NCI-H345 (cell line): ENCODE measurements around the gene PNMA5.

Source experiments
- DNase-seq: peaks from one replicate; lab custom pipeline; 2025; lab: John Stamatoyannopoulos, UW

The PNMA5 gene

DNA sequence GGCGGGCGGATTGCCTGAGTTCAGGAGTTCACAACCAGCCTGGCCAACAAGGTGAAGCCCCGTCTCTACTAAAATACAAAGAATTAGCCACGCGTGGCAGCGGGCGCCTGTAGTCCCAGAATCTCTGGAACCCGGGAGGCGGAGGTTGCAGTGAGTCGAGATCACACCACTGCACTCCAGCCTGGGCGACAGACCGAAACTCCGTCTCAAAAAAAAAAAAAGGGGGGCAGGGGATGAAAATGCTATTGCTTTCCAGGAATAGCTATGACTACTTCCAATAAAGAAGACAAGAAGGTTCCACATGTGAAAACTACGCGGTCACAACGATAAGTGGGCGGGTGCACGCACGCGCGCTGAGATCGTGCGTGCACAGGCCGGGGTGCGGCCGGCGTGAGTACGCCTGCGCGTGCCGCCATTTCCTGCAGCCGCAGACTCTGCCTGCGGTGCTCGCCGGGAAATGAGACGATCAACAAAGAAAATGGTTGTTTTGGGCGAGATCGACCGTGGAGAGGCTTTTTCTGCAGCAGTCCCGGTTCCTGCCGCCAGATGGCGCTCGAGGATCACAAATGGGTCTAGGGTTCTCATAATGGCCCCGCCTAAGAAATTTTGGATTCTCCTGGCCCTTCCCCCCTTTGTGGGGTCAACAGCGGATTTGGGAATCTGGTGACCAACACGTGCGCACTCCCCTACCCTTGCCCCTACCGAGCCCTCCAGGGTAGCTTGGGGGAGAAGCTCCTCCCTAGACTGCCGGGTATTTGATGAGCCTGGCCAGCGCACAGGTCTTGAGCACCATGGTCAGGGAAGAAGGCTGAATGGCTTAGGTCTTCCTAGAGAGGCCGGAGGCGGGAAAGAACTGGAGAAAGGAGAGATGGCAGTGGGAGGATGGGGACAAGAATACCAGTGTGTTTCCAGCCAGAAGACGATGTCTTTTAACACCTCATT is 35.1 kb downstream of the PNMA5 start:
- peak; percentile 91 for DNase-seq

GRCh38 chrX:152958047-152958446 is 35.9 kb downstream of the PNMA5 start:
- no peak for DNase-seq

GRCh38 chrX:152950786-152951185 is 43.1 kb downstream of the PNMA5 start:
- no peak for DNase-seq

- DNase-seq, result no peak
Measured at GRCh38 chrX:152949114-152949513, 44.8 kb downstream of the PNMA5 start.

DNA sequence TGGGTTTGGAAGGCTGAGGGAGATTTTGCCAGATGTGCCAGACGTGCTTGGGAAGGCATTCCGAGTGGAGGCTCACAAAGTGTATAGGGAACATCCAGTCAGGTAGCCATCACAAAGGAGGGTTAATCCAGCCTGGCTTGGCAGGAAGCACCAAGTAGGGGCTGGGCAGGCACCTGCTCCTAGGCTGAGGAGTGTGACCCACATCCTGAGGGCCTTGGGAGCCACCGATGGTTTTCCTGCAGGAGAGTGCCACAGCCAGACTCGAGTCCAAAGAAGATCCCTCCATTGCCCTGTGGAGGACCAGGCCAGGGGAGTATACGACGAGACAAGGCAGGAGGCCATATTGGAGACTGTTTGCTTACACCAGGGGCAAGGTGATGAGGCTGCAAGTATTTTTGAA is 47.2 kb downstream of the PNMA5 start:
- no peak for DNase-seq

DNA sequence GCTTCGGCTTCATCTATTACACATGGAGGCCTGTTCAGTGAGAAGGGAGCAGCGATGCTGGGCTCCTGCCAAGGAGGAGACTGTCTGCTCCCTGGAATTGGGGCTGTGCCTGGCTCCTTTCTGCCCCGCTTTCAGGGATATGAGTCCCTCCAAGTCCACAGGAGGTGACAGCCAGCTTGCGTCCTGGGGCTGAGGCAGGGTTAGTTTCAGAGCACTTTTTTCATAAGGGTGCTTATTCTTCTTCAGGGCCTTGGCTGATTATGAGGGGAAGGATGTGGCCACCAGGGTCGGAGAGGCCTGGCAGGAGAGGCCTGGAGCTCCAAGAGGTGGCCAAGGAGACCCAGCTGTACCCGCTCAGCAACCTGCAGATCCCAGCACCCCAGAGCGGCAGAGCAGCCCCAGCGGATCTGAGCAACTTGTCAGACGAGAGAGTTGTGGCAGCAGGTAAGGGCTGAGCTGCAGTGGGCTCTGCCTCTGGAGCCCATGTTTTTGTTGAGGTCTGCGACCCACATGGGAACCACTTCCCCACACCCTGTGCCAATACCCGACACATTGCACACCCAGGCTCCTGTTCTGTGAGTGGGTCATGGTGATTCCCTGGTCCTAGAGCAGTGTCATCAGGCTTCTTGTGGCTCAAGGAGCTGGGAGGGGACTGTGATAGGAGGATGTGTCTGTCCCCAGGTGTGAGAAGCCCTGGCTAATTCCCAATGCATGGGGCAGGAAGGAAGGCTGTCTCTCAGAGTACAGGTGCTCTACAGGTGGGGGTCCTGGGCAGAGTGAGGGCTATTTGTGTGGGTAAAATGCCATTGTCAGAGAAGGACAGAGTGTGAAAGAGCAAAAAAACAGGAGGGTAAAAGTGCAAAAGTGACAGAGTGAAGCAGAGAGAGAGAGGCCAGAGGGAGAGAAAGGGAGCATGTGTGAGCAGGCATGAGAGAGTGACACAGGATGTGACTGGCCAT is 48.6 kb downstream of the PNMA5 start:
- no peak for DNase-seq

- DNase-seq, result no peak
Measured at GRCh38 chrX:152943826-152944225, 50.1 kb downstream of the PNMA5 start.

- no peak for DNase-seq
Measured at GRCh38 chrX:152942077-152942442, 51.9 kb downstream of the PNMA5 start.

DNA sequence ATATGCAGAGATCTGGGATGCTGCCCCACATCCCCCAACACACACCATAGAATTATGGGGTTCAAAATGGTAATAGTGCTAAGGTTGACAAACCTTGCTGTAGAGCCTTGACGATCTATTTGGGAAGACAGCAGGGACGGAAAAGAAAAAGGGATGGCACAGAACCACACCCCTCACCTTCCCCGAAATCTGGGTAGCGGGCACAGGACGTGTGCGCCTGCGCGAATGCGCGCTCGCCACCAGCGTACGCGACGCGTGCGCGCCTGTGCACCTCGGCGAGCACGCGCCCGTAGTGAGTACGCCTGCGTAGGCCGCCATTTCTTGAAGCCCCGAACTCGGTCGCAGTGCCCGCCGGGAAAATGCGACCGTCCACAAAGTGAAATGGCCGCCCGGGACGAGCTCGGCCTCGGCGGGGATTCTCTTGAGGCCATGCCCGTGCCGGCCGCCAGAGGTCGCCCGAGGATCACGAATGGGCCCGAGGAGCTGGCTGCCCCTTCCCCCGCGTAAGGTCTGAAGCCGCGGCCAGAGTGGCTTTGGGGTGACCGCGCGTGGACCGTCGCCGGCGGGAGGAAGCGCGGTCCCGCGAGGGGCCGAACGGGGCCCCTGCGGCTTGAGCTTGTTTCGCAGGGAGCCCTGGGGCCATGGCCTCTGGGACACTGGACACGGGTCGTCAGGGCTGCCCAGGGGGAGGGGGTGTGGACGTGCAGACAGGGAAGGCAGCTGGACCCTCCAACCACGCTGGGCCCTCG is 52.4 kb downstream of the PNMA5 start:
- DNase-seq, result peak; percentile 94
